H9 (cell line): ENCODE measurements around the gene C1QTNF6. TPM values are rescaled to one million over a fixed set of nuclear protein-coding genes. Genes with fewer than 3 reads are reported as not detected.

Source experiments
- DNase-seq: peaks from one replicate; pipeline ENCODE4 v3.0.0-alpha.2; 2017
- H2AFZ ChIP-seq: one replicate; pipeline ENCODE4 v1.6.1; 2013; ENCODE audit warnings: mild to moderate bottlenecking, low read length, control low read depth, moderate library complexity
- H2AK5ac ChIP-seq: 2 replicates; pipeline ENCODE4 v1.6.1; 2013; ENCODE audit warnings: low read length, control low read depth, mixed read lengths; ENCODE audit not compliant: insufficient read length
- H2BK120ac ChIP-seq: one replicate; pipeline ENCODE4 v1.6.1; 2013; ENCODE audit warnings: low read depth, mild to moderate bottlenecking, low read length, control low read depth, inconsistent platforms; ENCODE audit not compliant: poor library complexity, severe bottlenecking
- H2BK12ac ChIP-seq: 2 replicates; pipeline ENCODE4 v1.6.1; 2013; ENCODE audit warnings: low read length, control low read depth, mixed read lengths, low read depth; ENCODE audit not compliant: insufficient read length
- H2BK15ac ChIP-seq: 2 replicates; pipeline ENCODE4 v1.6.1; 2013; ENCODE audit warnings: low read depth, low read length, control low read depth
- H2BK20ac ChIP-seq: one replicate; pipeline ENCODE4 v1.6.1; 2013; ENCODE audit warnings: low read depth, mild to moderate bottlenecking, low read length, control low read depth, inconsistent platforms; ENCODE audit not compliant: poor library complexity, severe bottlenecking
- H2BK5ac ChIP-seq: 2 replicates; pipeline ENCODE4 v1.6.1; 2013; ENCODE audit warnings: low read length, control low read depth, mixed read lengths; ENCODE audit not compliant: insufficient read length
- H3K14ac ChIP-seq: 2 replicates; pipeline ENCODE4 v1.6.1; 2013; ENCODE audit warnings: low read length, control low read depth; ENCODE audit not compliant: insufficient read depth
- H3K18ac ChIP-seq: 2 replicates; pipeline ENCODE4 v1.6.1; 2013; ENCODE audit warnings: low read depth, mild to moderate bottlenecking, mixed read lengths, low read length, control low read depth; ENCODE audit not compliant: insufficient read length
- H3K23ac ChIP-seq: 2 replicates; pipeline ENCODE4 v1.6.1; 2013; ENCODE audit warnings: low read length, control low read depth, mixed read lengths, low read depth; ENCODE audit not compliant: insufficient read length
- H3K23me2 ChIP-seq: 2 replicates; pipeline ENCODE4 v1.6.1; 2013; ENCODE audit warnings: low read depth, mild to moderate bottlenecking, mixed read lengths, low read length, control low read depth; ENCODE audit not compliant: insufficient read length, poor library complexity, severe bottlenecking
- H3K27ac ChIP-seq: 2 replicates; pipeline ENCODE4 v1.5.1; 2013; ENCODE audit warnings: low read length, control low read depth, mixed read lengths, low read depth; ENCODE audit not compliant: insufficient read length
- H3K27me3 ChIP-seq: 2 replicates; pipeline ENCODE4 v1.6.1; 2013; ENCODE audit warnings: low read length, control low read depth, inconsistent platforms; ENCODE audit not compliant: insufficient read depth
- H3K4ac ChIP-seq: 2 replicates; pipeline ENCODE4 v1.6.1; 2013; ENCODE audit warnings: low read depth, mild to moderate bottlenecking, control low read depth, inconsistent platforms, low read length, moderate library complexity
- H3K4me1 ChIP-seq: 2 replicates; pipeline ENCODE4 v1.6.1; 2013; ENCODE audit warnings: low read length, control low read depth, inconsistent platforms; ENCODE audit not compliant: insufficient read depth
- H3K4me2 ChIP-seq: 2 replicates; pipeline ENCODE4 v1.6.1; 2013; ENCODE audit warnings: low read length, control low read depth, mixed read lengths; ENCODE audit not compliant: insufficient read length, insufficient read depth
- H3K56ac ChIP-seq: 2 replicates; pipeline ENCODE4 v1.6.1; 2013; ENCODE audit warnings: low read depth, mild to moderate bottlenecking, mixed read lengths, low read length, control low read depth; ENCODE audit not compliant: insufficient read length
- H3K79me1 ChIP-seq: 2 replicates; pipeline ENCODE4 v1.6.1; 2013; ENCODE audit warnings: low read depth, mild to moderate bottlenecking, moderate library complexity, low read length, control low read depth, inconsistent platforms; ENCODE audit not compliant: insufficient read depth, poor library complexity, severe bottlenecking
- H3K79me2 ChIP-seq: 2 replicates; pipeline ENCODE4 v1.6.1; 2013; ENCODE audit warnings: low read length, control low read depth, inconsistent platforms; ENCODE audit not compliant: insufficient read depth
- H3K9ac ChIP-seq: 2 replicates; pipeline ENCODE4 v1.6.1; 2013; ENCODE audit warnings: low read length, control low read depth, mixed read lengths; ENCODE audit not compliant: insufficient read length; ENCODE audit errors: extremely low read depth
- H3K9me3 ChIP-seq: one replicate; pipeline ENCODE4 v1.6.1; 2013; ENCODE audit warnings: low read depth, low read length, inconsistent platforms; ENCODE audit not compliant: control insufficient read depth
- H3T11ph ChIP-seq: one replicate; pipeline ENCODE4 v1.6.1; 2013; ENCODE audit warnings: mild to moderate bottlenecking, low read length, control low read depth, inconsistent platforms
- H4K20me1 ChIP-seq: one replicate; pipeline ENCODE4 v1.6.1; 2013; ENCODE audit not compliant: control insufficient read depth, insufficient read length, insufficient read depth
- H4K5ac ChIP-seq: 2 replicates; pipeline ENCODE4 v1.6.1; 2013; ENCODE audit warnings: low read depth, mild to moderate bottlenecking, mixed read lengths, low read length, control low read depth; ENCODE audit not compliant: insufficient read length
- H4K8ac ChIP-seq: replicated peaks from 2 replicates; pipeline ENCODE4 v1.6.1; 2013; ENCODE audit warnings: low read length, control low read depth, mixed read lengths, low read depth; ENCODE audit not compliant: insufficient read length
- H4K91ac ChIP-seq: 2 replicates; pipeline ENCODE4 v1.6.1; 2013; ENCODE audit warnings: low read depth, mild to moderate bottlenecking, moderate library complexity, mixed read lengths, low read length, control low read depth; ENCODE audit not compliant: insufficient read length
- H3K27ac Mint-ChIP-seq, 3 experiments: 2 replicates in 2 of 3; 3 replicates in 1 of 3; pipeline ENCODE4 v1.8.0; 2020 to 2021; ENCODE audit warnings: mixed read lengths in 3 of 3, mild to moderate bottlenecking in 1 of 3, moderate library complexity in 1 of 3
- H3K27me3 Mint-ChIP-seq: 2 replicates; pipeline ENCODE4 v1.8.0; 2021; ENCODE audit warnings: low read depth, mild to moderate bottlenecking, moderate library complexity, mixed read lengths
- H3K36me3 Mint-ChIP-seq, 3 experiments: 2 replicates in 2 of 3; 3 replicates in 1 of 3; pipeline ENCODE4 v1.8.0; 2020 to 2021; ENCODE audit warnings: low read depth in 3 of 3, mixed read lengths in 3 of 3; ENCODE audit not compliant: insufficient read depth in 1 of 3
- H3K4me1 Mint-ChIP-seq, 2 experiments: 2 replicates each; pipeline ENCODE4 v1.8.0; 2020; ENCODE audit warnings: mixed read lengths in 2 of 2
- H3K4me3 Mint-ChIP-seq, 2 experiments: 2 replicates in 1 of 2; 3 replicates in 1 of 2; pipeline ENCODE4 v1.8.0; 2020 to 2021; ENCODE audit warnings: mild to moderate bottlenecking in 2 of 2, mixed read lengths in 2 of 2, moderate library complexity in 1 of 2
- H3K9me3 Mint-ChIP-seq, 2 experiments: 2 replicates in 1 of 2; 3 replicates in 1 of 2; pipeline ENCODE4 v1.8.0; 2020; ENCODE audit warnings: mild to moderate bottlenecking in 2 of 2, mixed read lengths in 2 of 2, moderate library complexity in 1 of 2
- CTCF ChIP-seq: fragments of 200-600 bp; sonication (generic); conservative IDR thresholded peaks from 3 replicates; pipeline ENCODE4 v1.8.0; 2021; ENCODE audit warnings: antibody characterized with exemption, mild to moderate bottlenecking
- total RNA-seq: library from RNA; stranded (reverse); gene quantifications from 2 replicates; pipeline ENCODE4 v1.2.1, GENCODE V29; 2021

Gene C1QTNF6
- total RNA-seq, 1 experiment from 2014 or later = 5.0 TPM

GRCh38 chr22:37151401-37151800 is 36.6 kb downstream of the C1QTNF6 start:
- Histone ChIP-seq H3K56ac (no peak overlapping the region), H3K9me3 (no peaks in the 10 kb centered on the region), H3K4ac (no peak overlapping the region), H4K20me1 (no peaks in the 10 kb centered on the region), H2BK20ac (no peak overlapping the region), H2AK5ac (no peak overlapping the region), H3K9ac (no peak overlapping the region), H3T11ph (no peak overlapping the region), H2BK5ac (no peak overlapping the region), H3K79me2 (no peaks in the 10 kb centered on the region), H4K91ac (no peak overlapping the region), H3K4me1 (no peaks in the 10 kb centered on the region; the same call in 1 of the 2 replicates), H3K27ac (no peak overlapping the region), H2AFZ (no peak overlapping the region), H2BK12ac (no peak overlapping the region), H2BK15ac (no peak overlapping the region), H3K18ac (no peak overlapping the region), H3K14ac (no peak overlapping the region), H3K27me3 (no peaks in the 10 kb centered on the region), H4K8ac (no peak overlapping the region), H3K79me1 (no peaks in the 10 kb centered on the region), H3K23ac (no peak overlapping the region), H2BK120ac (no peak overlapping the region), H3K23me2 (no peaks in the 10 kb centered on the region), H3K4me2 (no peak overlapping the region), H4K5ac (no peak overlapping the region)
- peaks cover 8 to 11% of the 10 kb centered on the region in 2 experiments for H3K4me1 Mint-ChIP-seq
- H3K27me3 Mint-ChIP-seq = peaks cover 29% of the 10 kb centered on the region
- TF ChIP-seq CTCF = no peak
- no peak for DNase-seq
- peaks cover 0 to 7% (median 0%) of the 10 kb centered on the region in 3 experiments; a peak in 3 of 7 replicates for H3K36me3 Mint-ChIP-seq
- H3K9me3 Mint-ChIP-seq = peaks cover 0 to 19% of the 10 kb centered on the region in 2 experiments; a peak in 2 of 5 replicates
- H3K27ac Mint-ChIP-seq = no peak overlapping the region
- no peak overlapping the region for H3K4me3 Mint-ChIP-seq
